K562 (cell line): ENCODE measurements around the gene PPM1F. TPM values are rescaled to one million over a fixed set of nuclear protein-coding genes. Genes with fewer than 3 reads are reported as not detected.

ENCODE experiments used
- LARP7 ChIP-seq: fragments of 450-650 bp; IDR thresholded peaks from 2 replicates; pipeline ENCODE4 v1.6.1; 2016
- MAFK ChIP-seq: IDR thresholded peaks from 2 replicates; pipeline ENCODE4 v1.6.1; 2011; ENCODE audit warnings: low read length, improper control_type of control experiment
- MTA2 ChIP-seq: fragments of 450-650 bp; IDR thresholded peaks from 2 replicates; pipeline ENCODE4 v1.6.1; 2016; ENCODE audit warnings: low read depth
- POLR2AphosphoS5 ChIP-seq: IDR thresholded peaks from 2 replicates; pipeline ENCODE4 v1.6.1; 2011; ENCODE audit warnings: mild to moderate bottlenecking, low read depth, low read length, moderate library complexity; ENCODE audit not compliant: control insufficient read depth, insufficient read depth
- ZBTB1 ChIP-seq: sonication (generic); formaldehyde crosslinking; IDR thresholded peaks from 2 replicates; pipeline ENCODE4 v1.8.1; 2023; ENCODE audit warnings: missing genetic modification reagents, low read depth, mild to moderate bottlenecking, borderline replicate concordance
- ZBTB11 ChIP-seq, 3 experiments: fragments of 200-800 bp in 1 of 3; fragments of 250-450 bp in 1 of 3; fragments of 450-650 bp in 1 of 3; sonication (Bioruptor Pico) in 1 of 3; sonication (Bioruptor generic) in 1 of 3; formaldehyde crosslinking in 1 of 3; IDR thresholded peaks; 2 replicates each; pipeline versions ENCODE4 v1.6.1 to v1.8.0; 2016 to 2022; ENCODE audit warnings: mild to moderate bottlenecking in 2 of 3, missing genetic modification characterization in 2 of 3, missing compliant biosample characterization in 1 of 3, moderate library complexity in 1 of 3
- ZBTB2 ChIP-seq: fragments of 450-650 bp; IDR thresholded peaks from 2 replicates; pipeline ENCODE4 v1.6.1; 2016; ENCODE audit warnings: antibody characterized with exemption
- ZNF263 ChIP-seq: sonication (generic); formaldehyde crosslinking; IDR thresholded peaks from 2 replicates; pipeline ENCODE4 v1.8.0; 2022; ENCODE audit warnings: mild to moderate bottlenecking, missing genetic modification reagents, borderline replicate concordance
- polyA plus RNA-seq, 8 experiments: library from polyadenylated mRNA; depleted of rRNA in 4 of 8; stranded (reverse) in 5 of 8; unstranded in 3 of 8; fragments of >200 nt; fragmentation: Nextera tagmentation in 2 of 8; fragmentation: Illumina TruSeq in 1 of 8; extraction: Ambion mirVana in 2 of 8; extraction: Trizol in 1 of 8; gene quantifications; 2 replicates each; pipeline versions ENCODE4 v1.2.1 to v1.2.3, GENCODE V29; 2011 to 2014; ENCODE audit warnings: inconsistent platforms in 1 of 8, missing spikeins in 1 of 8
- total RNA-seq, 7 experiments: library from RNA; depleted of rRNA in 6 of 7; stranded (reverse); fragments of >200 nt in 6 of 7; fragmentation: Illumina TruSeq in 2 of 7; extraction: Trizol in 2 of 7; gene quantifications; 2 replicates each; pipeline versions ENCODE4 v1.2.1 to v1.2.3, GENCODE V29; 2011 to 2021; ENCODE audit warnings: low replicate concordance in 1 of 7
- TF ChIP-seq, protein P1 (sequence below): fragments of 450-650 bp; IDR thresholded peaks from 2 replicates; pipeline ENCODE4 v1.6.1; 2016; ENCODE audit warnings: low read depth
- TF ChIP-seq, protein P2 (sequence below): fragments of 450-650 bp; IDR thresholded peaks from 2 replicates; pipeline ENCODE4 v1.6.1; 2016; ENCODE audit warnings: borderline replicate concordance

Gene PPM1F
- total and polyA plus RNA-seq, 9 of the 15 experiments (the other 6 are each of a cell fraction or from before 2014, with no cell fraction given) = 2.1 to 159 (median 64.0) TPM

DNA sequence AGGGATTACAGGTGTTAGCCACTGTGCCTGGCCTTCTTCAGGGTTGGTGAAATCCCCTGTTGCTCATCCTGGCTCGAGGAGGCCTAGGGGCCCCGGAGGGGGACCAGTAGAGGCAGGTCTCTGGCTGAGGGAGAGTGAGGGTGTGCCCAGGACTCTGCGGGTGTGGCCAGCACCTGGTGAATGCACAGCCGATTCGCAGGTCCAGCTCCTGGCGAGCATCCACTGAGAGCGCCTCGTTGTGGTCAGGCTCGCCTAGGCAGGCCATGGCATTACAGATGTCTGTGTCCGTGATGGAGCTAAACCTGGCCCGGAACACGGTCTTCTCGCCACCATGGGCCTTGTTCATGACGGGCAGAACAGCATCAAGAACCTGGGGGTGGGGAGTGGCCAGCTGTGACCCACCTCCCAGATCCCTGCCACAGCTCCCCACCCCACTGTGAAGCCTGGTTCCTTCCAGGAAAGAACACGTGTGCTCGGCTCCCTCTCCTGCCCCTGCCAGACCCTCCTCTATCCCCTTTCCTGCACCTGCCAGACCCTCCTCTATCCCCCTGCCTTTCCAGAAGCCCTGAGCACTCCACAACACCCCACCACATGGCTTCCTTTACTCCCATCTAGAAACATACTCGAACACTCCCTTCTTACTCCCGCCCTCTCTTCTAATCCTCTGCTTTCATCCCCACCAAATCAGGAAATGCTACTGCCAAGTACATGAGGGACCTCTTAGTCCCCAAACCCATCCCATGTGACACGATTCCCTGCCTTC lies 17.6 kb upstream of the PPM1F start (continued):
- TF ChIP-seq, protein P1, sequence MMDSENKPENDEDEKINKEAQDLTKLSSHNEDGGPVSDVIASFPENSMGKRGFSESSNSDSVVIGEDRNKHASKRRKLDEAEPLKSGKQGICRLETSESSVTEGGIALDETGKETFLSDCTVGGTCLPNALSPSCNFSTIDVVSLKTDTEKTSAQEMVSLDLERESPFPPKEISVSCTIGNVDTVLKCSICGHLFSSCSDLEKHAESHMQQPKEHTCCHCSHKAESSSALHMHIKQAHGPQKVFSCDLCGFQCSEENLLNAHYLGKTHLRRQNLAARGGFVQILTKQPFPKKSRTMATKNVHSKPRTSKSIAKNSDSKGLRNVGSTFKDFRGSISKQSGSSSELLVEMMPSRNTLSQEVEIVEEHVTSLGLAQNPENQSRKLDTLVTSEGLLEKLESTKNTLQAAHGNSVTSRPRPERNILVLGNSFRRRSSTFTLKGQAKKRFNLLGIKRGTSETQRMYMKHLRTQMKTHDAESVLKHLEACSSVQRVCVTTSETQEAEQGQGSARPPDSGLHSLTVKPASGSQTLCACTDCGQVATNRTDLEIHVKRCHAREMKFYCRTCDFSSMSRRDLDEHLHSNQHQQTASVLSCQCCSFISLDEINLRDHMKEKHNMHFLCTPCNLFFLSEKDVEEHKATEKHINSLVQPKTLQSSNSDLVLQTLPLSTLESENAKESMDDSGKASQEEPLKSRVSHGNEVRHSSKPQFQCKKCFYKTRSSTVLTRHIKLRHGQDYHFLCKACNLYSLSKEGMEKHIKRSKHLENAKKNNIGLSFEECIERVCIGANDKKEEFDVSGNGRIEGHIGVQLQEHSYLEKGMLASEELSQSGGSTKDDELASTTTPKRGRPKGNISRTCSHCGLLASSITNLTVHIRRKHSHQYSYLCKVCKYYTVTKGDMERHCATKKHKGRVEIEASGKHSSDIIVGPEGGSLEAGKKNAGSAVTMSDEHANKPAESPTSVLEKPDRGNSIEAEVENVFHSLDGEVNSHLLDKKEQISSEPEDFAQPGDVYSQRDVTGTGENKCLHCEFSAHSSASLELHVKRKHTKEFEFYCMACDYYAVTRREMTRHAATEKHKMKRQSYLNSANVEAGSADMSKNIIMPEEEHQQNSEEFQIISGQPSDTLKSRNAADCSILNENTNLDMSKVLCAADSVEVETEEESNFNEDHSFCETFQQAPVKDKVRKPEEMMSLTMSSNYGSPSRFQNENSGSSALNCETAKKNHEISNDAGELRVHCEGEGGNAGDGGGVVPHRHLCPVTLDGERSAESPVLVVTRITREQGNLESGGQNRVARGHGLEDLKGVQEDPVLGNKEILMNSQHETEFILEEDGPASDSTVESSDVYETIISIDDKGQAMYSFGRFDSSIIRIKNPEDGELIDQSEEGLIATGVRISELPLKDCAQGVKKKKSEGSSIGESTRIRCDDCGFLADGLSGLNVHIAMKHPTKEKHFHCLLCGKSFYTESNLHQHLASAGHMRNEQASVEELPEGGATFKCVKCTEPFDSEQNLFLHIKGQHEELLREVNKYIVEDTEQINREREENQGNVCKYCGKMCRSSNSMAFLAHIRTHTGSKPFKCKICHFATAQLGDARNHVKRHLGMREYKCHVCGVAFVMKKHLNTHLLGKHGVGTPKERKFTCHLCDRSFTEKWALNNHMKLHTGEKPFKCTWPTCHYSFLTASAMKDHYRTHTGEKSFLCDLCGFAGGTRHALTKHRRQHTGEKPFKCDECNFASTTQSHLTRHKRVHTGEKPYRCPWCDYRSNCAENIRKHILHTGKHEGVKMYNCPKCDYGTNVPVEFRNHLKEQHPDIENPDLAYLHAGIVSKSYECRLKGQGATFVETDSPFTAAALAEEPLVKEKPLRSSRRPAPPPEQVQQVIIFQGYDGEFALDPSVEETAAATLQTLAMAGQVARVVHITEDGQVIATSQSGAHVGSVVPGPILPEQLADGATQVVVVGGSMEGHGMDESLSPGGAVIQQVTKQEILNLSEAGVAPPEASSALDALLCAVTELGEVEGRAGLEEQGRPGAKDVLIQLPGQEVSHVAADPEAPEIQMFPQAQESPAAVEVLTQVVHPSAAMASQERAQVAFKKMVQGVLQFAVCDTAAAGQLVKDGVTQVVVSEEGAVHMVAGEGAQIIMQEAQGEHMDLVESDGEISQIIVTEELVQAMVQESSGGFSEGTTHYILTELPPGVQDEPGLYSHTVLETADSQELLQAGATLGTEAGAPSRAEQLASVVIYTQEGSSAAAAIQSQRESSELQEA = 0 out of 2 replicates have a peak, but pooled peaks have one; percentile 38
- TF ChIP-seq LARP7 (no peak), MTA2 (no peak), ZBTB1 (CRISPR knock-in tag) (0 out of 2 replicates have a peak, but pooled peaks have one; percentile 49), ZNF263 (0 out of 2 replicates have a peak, but pooled peaks have one; percentile 42), ZBTB11 (CRISPR knock-in tag; IDR thresholded peaks at IDR 0.05) (0 out of 6 replicates have a peak, but pooled peaks of 1 of the 3 experiments have one; percentile 3), POLR2AphosphoS5 (0 out of 2 replicates have a peak, but pooled peaks have one; percentile 29), ZBTB2 (no peak), MAFK (0 out of 2 replicates have a peak, but pooled peaks have one; percentile 7)
- TF ChIP-seq, protein P2, sequence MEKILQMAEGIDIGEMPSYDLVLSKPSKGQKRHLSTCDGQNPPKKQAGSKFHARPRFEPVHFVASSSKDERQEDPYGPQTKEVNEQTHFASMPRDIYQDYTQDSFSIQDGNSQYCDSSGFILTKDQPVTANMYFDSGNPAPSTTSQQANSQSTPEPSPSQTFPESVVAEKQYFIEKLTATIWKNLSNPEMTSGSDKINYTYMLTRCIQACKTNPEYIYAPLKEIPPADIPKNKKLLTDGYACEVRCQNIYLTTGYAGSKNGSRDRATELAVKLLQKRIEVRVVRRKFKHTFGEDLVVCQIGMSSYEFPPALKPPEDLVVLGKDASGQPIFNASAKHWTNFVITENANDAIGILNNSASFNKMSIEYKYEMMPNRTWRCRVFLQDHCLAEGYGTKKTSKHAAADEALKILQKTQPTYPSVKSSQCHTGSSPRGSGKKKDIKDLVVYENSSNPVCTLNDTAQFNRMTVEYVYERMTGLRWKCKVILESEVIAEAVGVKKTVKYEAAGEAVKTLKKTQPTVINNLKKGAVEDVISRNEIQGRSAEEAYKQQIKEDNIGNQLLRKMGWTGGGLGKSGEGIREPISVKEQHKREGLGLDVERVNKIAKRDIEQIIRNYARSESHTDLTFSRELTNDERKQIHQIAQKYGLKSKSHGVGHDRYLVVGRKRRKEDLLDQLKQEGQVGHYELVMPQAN = 0 out of 2 replicates have a peak, but pooled peaks have one; percentile 31
